ENCODE results near the gene APOF.

The APOF gene

GRCh38 chr12:56333679-56334489 lies 28.8 kb downstream of the APOF start, which contains the start of gene PAN2:
Gene PAN2, minus strand, starts transcription at chr12:56334000. Its CDS starts 906 bp downstream, at chr12:56333094.
- H3K4me3 ChIP-seq (ENCODE audit: low read depth, low read length) = peak within 1 kb of the TSS; percentile 67
- ChIA-PET CTCF (interaction anchor here (0.7 to 2.0 kb wide), 11 partner anchors 9 to 135 kb away, joined by 3 to 14 read pairs (median 4); partner anchors contain the start of gene STAT2), POLR2A (interaction anchor here (0.6 to 1.5 kb wide), 8 partner anchors 10 to 154 kb away, joined by 3 to 5 read pairs (median 3); partner anchors contain the start of genes CNPY2, GLS2 and STAT2)
- peak; percentile 50 for TF ChIP-seq CTCF (IDR thresholded peaks at IDR 0.05; ENCODE audit: insufficient read depth, low read length, missing control alignments)
- DNase-seq (ENCODE audit: low read depth, low spot score) = peak; percentile 88

- H3K4me3 ChIP-seq (ENCODE audit: low read depth, low read length) = peak overlapping the region; percentile 67
- DNase-seq (ENCODE audit: low read depth, low spot score) = no peak
- no peak for TF ChIP-seq CTCF (IDR thresholded peaks at IDR 0.05; ENCODE audit: insufficient read depth, low read length, missing control alignments)
- CTCF ChIA-PET = interaction anchor here (0.9 to 2.0 kb wide), 8 partner anchors 9 to 136 kb away, joined by 3 to 14 read pairs (median 4); no protein-coding TSS in a partner anchor
- POLR2A ChIA-PET = interaction anchor here (0.7 to 1.5 kb wide), 7 partner anchors 9 to 131 kb away, joined by 3 to 5 read pairs (median 3); partner anchors contain the start of genes CNPY2 and STAT2
These were observed 29.4 kb downstream of the APOF start for GRCh38 chr12:56333197-56333678.

- no peak for TF ChIP-seq CTCF (IDR thresholded peaks at IDR 0.05; ENCODE audit: insufficient read depth, low read length, missing control alignments)
- ChIA-PET CTCF (interaction anchor here (0.9 to 2.0 kb wide), 7 partner anchors 8 to 136 kb away, joined by 3 to 14 read pairs (median 4); no protein-coding TSS in a partner anchor), POLR2A (interaction anchor here (0.8 to 1.0 kb wide), 2 partner anchors 16 to 17 kb away, joined by 3 to 5 read pairs; partner anchors contain the start of gene CNPY2)
- H3K4me3 ChIP-seq (ENCODE audit: low read depth, low read length) = peak overlapping the region; percentile 67
- DNase-seq (ENCODE audit: low read depth, low spot score) = no peak
These were observed 30.0 kb downstream of the APOF start for GRCh38 chr12:56332512-56333196.

GRCh38 chr12:56330936-56331490 lies 31.6 kb downstream of the APOF start:
- no peak overlapping the region for H3K4me3 ChIP-seq (ENCODE audit: low read depth, low read length)
- CTCF ChIA-PET = interaction anchor here (1.0 kb wide), 1 partner anchor 21 kb away, joined by 3 read pairs; no protein-coding TSS in a partner anchor
- DNase-seq (ENCODE audit: low read depth, low spot score) = no peak
- no peak for TF ChIP-seq CTCF (IDR thresholded peaks at IDR 0.05; ENCODE audit: insufficient read depth, low read length, missing control alignments)
- POLR2A ChIA-PET = no interaction called here

GRCh38 chr12:56326533-56326932 lies 36.1 kb downstream of the APOF start:
- no peak for TF ChIP-seq CTCF (IDR thresholded peaks at IDR 0.05; ENCODE audit: insufficient read depth, low read length, missing control alignments)
- no peak for DNase-seq (ENCODE audit: low read depth, low spot score)
- CTCF ChIA-PET = interaction anchor here (1.0 to 1.6 kb wide), 2 partner anchors 11 to 33 kb away, joined by 3 read pairs; partner anchors contain the start of gene STAT2
- POLR2A ChIA-PET = no interaction called here
- H3K4me3 ChIP-seq (ENCODE audit: low read depth, low read length) = no peak overlapping the region
